Activated B cell treated with CpG ODN at 0.5 μM for 24 hours (primary cell): ENCODE measurements around the gene ENKUR. TPM values are rescaled to one million over a fixed set of nuclear protein-coding genes. Genes with fewer than 3 reads are reported as not detected.
A peak's percentile ranks its signal among the peaks of the same experiment; 100 is the strongest.
"Not testable (repeated sequence)": the region's sequence is repeated elsewhere in the genome, so short reads cannot be mapped to it uniquely, and the experiment has no call there.

ENCODE experiments used
- ATAC-seq: fragments of 200-7000 bp; cut with Tn5 transposase; one replicate; pipeline ENCODE4 v1.10.0; 2021; ENCODE audit warnings: low read depth, mild to moderate bottlenecking, moderate library complexity
- CTCF ChIA-PET: fragments of 350-600 bp; sonication (Branson Sonifier 250); formaldehyde crosslinking; loops from one replicate; lab custom pipeline; 2021; ENCODE audit warnings: antibody characterized with exemption; lab: Charles Lee
- POLR2A ChIA-PET: fragments of 350-600 bp; sonication (Branson Sonifier 250); formaldehyde crosslinking; loops from one replicate; lab custom pipeline; 2021; ENCODE audit warnings: antibody characterized with exemption; lab: Charles Lee
- DNase-seq: peaks from one replicate; pipeline ENCODE4 v3.0.0; 2022
- H3K27ac Mint-ChIP-seq: one replicate; pipeline ENCODE4 v1.8.0; 2020; ENCODE audit warnings: mixed read lengths
- H3K27me3 Mint-ChIP-seq: one replicate; pipeline ENCODE4 v1.8.0; 2021; ENCODE audit warnings: mixed read lengths
- H3K36me3 Mint-ChIP-seq: one replicate; pipeline ENCODE4 v1.8.0; 2021; ENCODE audit warnings: low read depth, mixed read lengths
- H3K4me1 Mint-ChIP-seq: one replicate; pipeline ENCODE4 v1.8.0; 2021; ENCODE audit warnings: mixed read lengths
- H3K4me3 Mint-ChIP-seq: one replicate; pipeline ENCODE4 v1.8.0; 2020; ENCODE audit warnings: mild to moderate bottlenecking, mixed read lengths
- H3K9me3 Mint-ChIP-seq: one replicate; pipeline ENCODE4 v1.8.0; 2020; ENCODE audit warnings: mixed read lengths
- CTCF ChIP-seq: fragments of 200-600 bp; IDR thresholded peaks from one replicate; pipeline ENCODE4 v1.8.0; 2022; ENCODE audit warnings: antibody characterized with exemption, mild to moderate bottlenecking
- intact Hi-C: fragments of 100-400 bp; cut with micrococcal nuclease; formaldehyde crosslinking; loops from one replicate; pipeline ENCODE4 v1.15.1; 2024
- total RNA-seq: library from RNA; stranded (reverse); gene quantifications from 2 replicates; pipeline ENCODE4 v1.2.3, GENCODE V29; 2022

ENKUR gene
- total RNA-seq, 1 donor from 2014 or later: not detected

- Mint-ChIP-seq H3K9me3 (peaks cover 3% of the 10 kb centered on the region), H3K36me3 (peaks cover 14% of the 10 kb centered on the region), H3K4me1 (peaks cover 27% of the 10 kb centered on the region), H3K27ac (peak overlapping the region; percentile 93), H3K4me3 (peak overlapping the region; percentile 88), H3K27me3 (no peaks in the 10 kb centered on the region)
- intact Hi-C loops: loop anchor here (2.0 to 5.0 kb wide), 4 partner anchors 65 to 1923 kb away; partner anchors contain the start of genes MSRB2, OTUD1 and PRTFDC1
- no peak for TF ChIP-seq CTCF
- ChIA-PET CTCF (no interaction called here), POLR2A (no interaction called here)
- ATAC-seq (no peak), DNase-seq (no peak)
These were observed 1.7 kb upstream of the ENKUR start for GRCh38 chr10:25017661-25018060.

- intact Hi-C loops: loop anchor here (2.0 to 5.0 kb wide), 4 partner anchors 64 to 1922 kb away; partner anchors contain the start of genes MSRB2, OTUD1 and PRTFDC1
- Mint-ChIP-seq H3K36me3 (peaks cover 14% of the 10 kb centered on the region), H3K27ac (peak overlapping the region; percentile 93), H3K27me3 (no peaks in the 10 kb centered on the region), H3K4me1 (peaks cover 27% of the 10 kb centered on the region), H3K9me3 (peaks cover 5% of the 10 kb centered on the region), H3K4me3 (peak overlapping the region; percentile 88)
- ATAC-seq (no peak), DNase-seq (no peak)
- TF ChIP-seq CTCF: no peak
- ChIA-PET POLR2A (interaction anchor here (1.2 to 1.4 kb wide), 2 partner anchors 48 to 293 kb away, joined by 3 to 8 read pairs; partner anchors contain the start of gene ARHGAP21), CTCF (no interaction called here)
These were observed 1.2 kb upstream of the ENKUR start for GRCh38 chr10:25017154-25017590.

- Mint-ChIP-seq H3K27me3 (no peaks in the 10 kb centered on the region), H3K9me3 (peaks cover 5% of the 10 kb centered on the region)
- ATAC-seq: peak; percentile 95
These were observed 607 bp upstream of the ENKUR start, which contains the start of gene THNSL1 for GRCh38 chr10:25016376-25017153. THNSL1 (plus strand) TSS chr10:25016612; CDS start chr10:25023224, 6,612 bp downstream.

GRCh38 chr10:25014579-25014978 lies 1.4 kb downstream of the ENKUR start:
- peaks cover 5% of the 10 kb centered on the region for H3K9me3 Mint-ChIP-seq

More at GRCh38 chr10:25016376-25017153, 607 bp upstream of the ENKUR start, which contains the start of gene THNSL1:
- peak; percentile 85 for DNase-seq
- Mint-ChIP-seq H3K4me3 (peak within 1 kb of the TSS; percentile 88), H3K4me1 (peaks cover 27% of the 10 kb centered on the region), H3K27ac (peak within 1 kb of the TSS; percentile 93), H3K36me3 (peaks cover 11% of the 10 kb centered on the region)
- TF ChIP-seq CTCF: no peak
- POLR2A ChIA-PET: interaction anchor here (1.2 to 1.4 kb wide), 2 partner anchors 47 to 292 kb away, joined by 3 to 8 read pairs; partner anchors contain the start of gene ARHGAP21
- CTCF ChIA-PET: no interaction called here
- intact Hi-C loops: loop anchor here (1.0 to 5.0 kb wide), 6 partner anchors 64 to 1922 kb away; partner anchors contain the start of genes MSRB2, OTUD1 and PRTFDC1

GRCh38 chr10:25011591-25011990 lies 4.4 kb downstream of the ENKUR start:
- H3K27ac Mint-ChIP-seq, H3K4me3 Mint-ChIP-seq, CTCF ChIA-PET, POLR2A ChIA-PET, H3K9me3 Mint-ChIP-seq, ATAC-seq, intact Hi-C loops, H3K36me3 Mint-ChIP-seq, H3K27me3 Mint-ChIP-seq, DNase-seq, H3K4me1 Mint-ChIP-seq: not testable (repeated sequence)

More at GRCh38 chr10:25014579-25014978, 1.4 kb downstream of the ENKUR start:
- ATAC-seq (no peak), DNase-seq (no peak)
- CTCF ChIA-PET: no interaction called here
- no peaks in the 10 kb centered on the region for H3K27me3 Mint-ChIP-seq
- POLR2A ChIA-PET: no interaction called here
- intact Hi-C loops: no loop called here
- no peak for TF ChIP-seq CTCF
- H3K36me3 Mint-ChIP-seq: peaks cover 10% of the 10 kb centered on the region
- no peak overlapping the region for H3K27ac Mint-ChIP-seq
- peaks cover 22% of the 10 kb centered on the region for H3K4me1 Mint-ChIP-seq
- no peak overlapping the region for H3K4me3 Mint-ChIP-seq
